ENCODE data around the gene SCUBE1. TPM values are rescaled to one million over a fixed set of nuclear protein-coding genes. Genes with fewer than 3 reads are reported as not detected.

Gene SCUBE1
- total RNA-seq, 1 experiment from 2014 or later = not detected

GRCh38 chr22:43329061-43329460 is 14.1 kb downstream of the SCUBE1 start:
- no peak for DNase-seq (ENCODE audit: low read depth)

GRCh38 chr22:43327157-43327438 is 16.1 kb downstream of the SCUBE1 start:
- no peak for DNase-seq (ENCODE audit: low read depth)

GRCh38 chr22:43326331-43327156 is 16.6 kb downstream of the SCUBE1 start:
- DNase-seq (ENCODE audit: low read depth) = no peak

DNA sequence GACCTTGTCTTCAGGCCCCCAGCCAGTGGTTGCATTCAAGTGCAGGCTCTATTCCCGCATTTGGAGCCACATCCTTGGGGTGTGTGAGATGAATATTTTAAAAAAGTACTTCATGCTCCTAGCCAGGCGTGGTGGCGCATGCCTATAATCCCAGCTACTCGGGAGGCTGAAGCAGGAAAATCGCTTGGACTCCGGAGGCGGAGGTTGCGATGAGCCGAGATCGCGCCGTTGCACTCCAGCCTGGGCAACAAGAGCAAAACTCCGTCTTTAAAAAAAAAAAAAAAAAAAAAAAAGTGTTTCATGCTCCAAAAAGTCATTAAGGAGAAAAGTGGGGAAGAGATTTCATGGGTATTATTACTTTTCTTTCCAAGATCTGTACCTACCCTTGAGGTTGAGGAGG is 18.0 kb downstream of the SCUBE1 start:
- DNase-seq (ENCODE audit: low read depth) = no peak

GRCh38 chr22:43320943-43321900 is 21.9 kb downstream of the SCUBE1 start:
- no peak for DNase-seq (ENCODE audit: low read depth)

DNA sequence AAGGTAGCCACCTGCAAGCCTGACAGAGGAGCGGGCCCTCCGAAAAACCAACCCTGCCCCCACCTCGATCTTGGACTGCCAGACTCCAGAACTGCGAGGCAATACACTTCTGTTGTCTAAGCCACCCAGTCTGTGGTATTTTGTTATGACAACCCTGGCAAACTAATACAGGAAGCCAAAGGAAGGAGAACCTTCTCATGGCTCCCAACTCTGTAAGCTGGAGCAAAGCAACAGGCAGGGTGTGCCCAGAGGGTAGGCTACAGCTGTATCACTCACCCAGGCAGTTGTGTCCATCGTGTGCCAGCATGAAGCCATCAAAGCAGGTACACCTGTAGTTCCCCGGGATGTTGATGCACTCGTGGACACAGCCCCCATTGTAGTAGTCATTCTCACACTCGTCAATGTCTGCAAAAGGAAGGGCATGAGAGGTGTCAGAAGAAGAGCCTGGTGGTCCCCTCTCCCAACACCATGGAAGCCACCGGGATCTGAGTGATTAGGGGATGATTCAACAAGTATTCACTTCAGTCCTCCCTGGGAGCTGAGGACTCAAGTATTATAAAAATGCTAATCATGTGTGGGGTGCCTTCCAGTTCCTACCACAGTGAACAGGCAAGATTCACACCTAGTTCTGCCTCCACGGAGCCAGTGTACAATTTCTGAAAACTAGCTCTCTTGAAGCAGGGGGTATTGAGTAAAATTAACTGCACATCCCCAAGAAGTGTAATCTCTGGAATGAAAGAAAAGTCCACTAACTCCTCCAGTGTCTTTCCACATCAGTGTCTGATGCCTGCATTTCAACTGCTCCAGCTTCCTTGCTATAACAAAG is 23.3 kb downstream of the SCUBE1 start:
- no peak for DNase-seq (ENCODE audit: low read depth)

DNA sequence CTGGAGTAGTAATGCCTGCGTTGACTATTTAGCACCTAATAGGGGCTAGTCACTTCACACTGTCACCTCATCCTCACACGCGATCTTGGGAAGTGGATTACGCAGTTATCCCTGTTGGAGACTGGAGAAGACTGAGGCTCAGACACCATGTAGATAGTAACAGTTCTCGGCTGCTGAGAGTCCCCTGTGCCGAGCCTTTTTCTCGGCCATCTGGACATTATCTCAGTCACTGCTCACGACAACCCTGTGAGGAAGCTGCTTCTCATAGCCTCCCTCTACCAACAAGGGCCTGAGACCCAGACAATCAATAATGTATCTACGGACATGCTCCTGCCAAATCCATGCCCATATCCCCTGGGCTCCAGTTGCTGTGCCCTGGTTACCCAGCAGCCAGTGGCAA is 25.9 kb downstream of the SCUBE1 start:
- DNase-seq (ENCODE audit: low read depth) = no peak

DNA sequence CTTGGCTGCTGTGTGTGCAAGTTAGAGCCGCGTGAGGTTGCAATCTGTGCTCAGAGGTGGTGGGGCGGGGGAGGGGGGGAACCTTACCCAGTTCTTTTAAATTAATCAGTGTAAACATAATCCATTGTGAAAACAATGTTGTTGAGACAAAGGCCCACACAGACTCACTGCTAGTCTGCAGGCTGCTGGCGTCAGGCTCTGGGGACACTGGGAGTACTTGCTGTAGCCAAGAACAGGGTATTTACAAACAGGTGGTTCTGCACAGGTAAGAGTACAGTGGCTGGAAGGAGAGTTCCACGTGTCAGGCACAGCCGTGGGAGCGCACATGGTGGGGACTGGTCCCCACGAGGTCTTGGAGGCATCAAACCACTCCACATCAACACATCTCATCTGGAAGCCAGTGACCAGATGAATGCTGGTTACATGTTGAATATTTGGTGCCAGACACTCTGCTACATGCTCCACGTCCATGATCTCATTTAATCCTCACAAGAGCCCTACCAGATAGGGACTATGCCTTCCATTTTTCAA is 27.4 kb downstream of the SCUBE1 start:
- no peak for DNase-seq (ENCODE audit: low read depth)

GRCh38 chr22:43314611-43315010 is 28.6 kb downstream of the SCUBE1 start:
- DNase-seq (ENCODE audit: low read depth) = no peak

DNA sequence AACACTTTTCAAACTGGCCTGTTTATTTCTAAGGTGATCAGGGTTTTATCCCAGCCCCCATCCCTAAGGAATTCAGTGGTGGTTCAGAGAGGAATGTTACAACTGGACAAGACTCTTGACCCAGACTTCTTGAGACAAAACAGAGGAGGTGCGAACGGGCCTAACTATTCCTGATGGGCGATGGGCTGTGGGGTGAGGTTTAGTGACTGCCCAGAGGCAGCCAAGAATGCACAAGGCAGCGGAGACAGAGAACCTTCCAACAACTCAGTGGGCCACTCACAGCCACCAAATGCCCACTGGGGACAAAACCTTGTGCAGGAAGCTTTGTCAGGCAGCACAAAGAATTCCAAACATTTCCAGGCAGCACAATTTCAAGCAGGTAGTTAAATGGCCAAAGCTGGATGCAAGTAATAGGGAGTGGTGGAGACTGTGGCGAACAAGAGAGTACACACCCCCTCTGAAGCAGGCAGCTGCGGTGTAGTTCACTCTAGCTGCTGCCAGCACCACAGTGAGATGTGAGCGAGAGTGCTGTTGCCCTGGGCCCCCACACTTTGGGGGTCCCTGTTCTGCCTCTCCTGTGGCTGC is 29.2 kb downstream of the SCUBE1 start:
- DNase-seq (ENCODE audit: low read depth) = no peak

GRCh38 chr22:43313244-43313889 is 29.8 kb downstream of the SCUBE1 start:
- no peak for DNase-seq (ENCODE audit: low read depth)

- no peak for DNase-seq (ENCODE audit: low read depth)
Measured at GRCh38 chr22:43312608-43313007, 30.6 kb downstream of the SCUBE1 start.

GRCh38 chr22:43310798-43311197 is 32.4 kb downstream of the SCUBE1 start:
- DNase-seq (ENCODE audit: low read depth) = no peak

DNA sequence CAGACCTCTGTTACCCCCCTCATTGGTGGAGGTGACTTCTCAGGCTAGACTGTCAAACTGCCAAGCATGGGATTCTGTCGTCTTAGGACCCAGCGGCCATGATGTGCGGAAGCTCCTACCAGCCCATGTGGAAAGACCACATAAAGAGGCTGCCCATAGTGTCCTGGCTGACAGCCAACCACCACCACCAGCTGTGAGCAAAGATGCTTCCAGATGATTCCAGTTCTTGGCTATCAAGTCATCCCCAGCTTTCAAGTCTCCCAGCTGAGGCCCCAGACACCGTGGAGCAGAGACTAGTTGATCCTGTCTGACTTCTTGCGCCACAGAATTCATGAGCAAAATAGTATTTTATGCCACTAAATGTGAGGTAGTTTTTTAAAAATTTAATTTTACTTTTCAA is 32.9 kb downstream of the SCUBE1 start:
- peak; percentile 15 for DNase-seq (ENCODE audit: low read depth)

DNA sequence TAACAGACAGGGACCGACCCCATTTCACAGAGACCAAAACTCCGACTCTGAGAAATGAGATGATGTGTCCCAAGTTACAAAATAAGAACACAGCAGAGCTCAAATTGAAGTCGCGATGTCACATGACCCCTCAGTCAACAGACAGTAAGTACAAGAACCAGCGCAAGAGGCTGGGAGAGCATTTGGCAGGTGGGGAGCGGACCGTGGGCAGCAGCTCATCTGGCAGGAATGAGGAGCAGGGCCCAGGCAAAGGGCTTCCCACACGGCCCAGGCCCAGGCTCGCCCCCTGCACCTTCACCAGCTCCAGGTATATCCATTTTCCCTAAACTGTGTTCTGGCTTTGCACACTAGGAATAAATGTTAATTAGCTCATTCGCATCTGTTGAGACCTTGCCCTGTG is 34.3 kb downstream of the SCUBE1 start:
- DNase-seq (ENCODE audit: low read depth) = no peak

DNA sequence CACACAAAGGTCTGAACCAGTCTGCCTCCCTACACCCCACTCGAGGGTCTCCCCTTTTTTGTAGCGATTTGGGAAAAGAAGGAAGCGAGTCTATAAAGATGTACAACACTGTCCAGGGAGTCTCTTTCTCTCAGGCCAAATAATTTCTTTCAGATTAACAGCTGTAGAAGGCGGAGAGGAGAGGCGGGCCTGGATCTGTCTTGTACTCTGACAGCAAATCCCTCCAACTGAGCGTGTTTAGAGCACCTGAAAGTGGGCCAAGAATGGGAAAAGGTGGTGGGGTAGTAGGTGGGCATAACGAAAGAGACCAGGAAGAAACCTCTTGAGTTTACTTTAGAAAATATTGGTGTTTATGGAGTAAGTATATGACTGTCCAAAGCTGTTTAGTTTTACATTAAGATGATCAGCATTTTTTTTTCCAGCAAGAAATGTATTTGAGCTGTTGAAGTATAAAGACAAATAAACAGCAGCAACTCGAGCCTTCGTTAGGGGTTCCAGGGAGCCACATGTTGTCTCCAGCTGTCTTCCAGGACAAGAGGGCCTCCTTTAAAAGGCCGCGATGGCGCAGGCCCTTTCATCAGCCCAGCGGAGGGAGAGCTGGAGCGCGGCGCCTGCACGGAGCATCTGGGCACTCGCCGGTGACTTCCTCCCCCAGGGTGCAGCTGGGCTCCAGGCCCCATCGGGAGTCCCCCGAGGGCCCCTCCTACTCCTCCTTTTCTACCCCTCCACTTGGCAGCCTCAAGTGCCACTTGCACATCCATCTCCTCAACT is 34.9 kb downstream of the SCUBE1 start:
- no peak for DNase-seq (ENCODE audit: low read depth)

DNA sequence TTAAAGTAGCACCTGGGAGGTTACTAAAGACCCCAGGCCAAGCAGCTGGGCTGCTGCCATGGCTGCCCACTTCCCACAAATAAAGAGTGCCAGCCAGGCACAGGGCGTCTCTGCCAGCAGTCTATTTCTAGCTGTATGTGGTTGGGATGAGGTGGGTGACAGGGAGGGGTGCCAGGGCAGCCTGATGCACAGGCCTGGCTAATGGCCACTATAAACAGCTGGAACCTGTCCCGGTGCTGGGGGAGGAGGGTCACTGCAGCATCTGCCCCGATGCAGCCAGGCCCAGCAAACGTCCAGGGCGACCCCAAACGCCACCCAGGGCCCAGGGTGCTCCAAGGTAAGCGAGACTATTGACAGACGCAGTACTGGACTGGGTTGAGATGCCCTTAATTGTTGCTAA is 37.4 kb downstream of the SCUBE1 start:
- DNase-seq (ENCODE audit: low read depth) = no peak

DNA sequence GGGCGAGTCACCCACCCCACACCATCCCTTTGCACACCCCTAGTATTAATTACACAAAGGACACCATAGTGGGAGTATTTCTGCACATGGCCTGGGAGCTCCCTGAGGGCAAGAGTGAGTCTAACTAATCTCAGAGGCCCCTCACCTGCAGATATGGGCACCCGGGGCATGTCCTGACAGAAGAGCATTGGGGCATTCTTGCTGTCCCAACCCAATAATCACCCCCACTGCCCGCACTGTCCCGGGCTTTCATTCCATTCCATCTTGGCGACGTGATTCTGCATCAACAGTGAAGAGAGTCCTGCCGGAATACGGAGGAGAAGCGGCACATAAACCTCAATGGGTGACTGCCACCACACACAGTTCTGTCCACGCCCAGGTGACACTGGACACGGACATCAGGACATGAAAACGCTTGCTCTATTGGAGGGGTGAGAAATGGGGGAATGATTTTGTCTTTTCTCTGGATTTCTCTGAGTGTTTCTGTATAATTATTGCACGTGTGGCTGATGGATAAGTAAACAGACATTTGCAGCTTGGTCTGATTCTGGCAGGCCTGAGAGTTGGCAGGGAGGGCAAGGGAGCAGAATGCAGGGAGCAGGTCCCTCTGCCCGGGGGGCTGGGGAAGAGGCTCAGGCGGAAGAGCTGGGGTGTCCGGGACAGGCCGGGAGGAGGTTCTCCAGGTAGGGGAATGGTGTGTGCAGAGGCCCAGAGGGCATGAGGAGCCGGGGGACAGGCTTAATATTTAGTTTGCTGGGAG is 38.2 kb downstream of the SCUBE1 start:
- DNase-seq (ENCODE audit: low read depth) = no peak

DNA sequence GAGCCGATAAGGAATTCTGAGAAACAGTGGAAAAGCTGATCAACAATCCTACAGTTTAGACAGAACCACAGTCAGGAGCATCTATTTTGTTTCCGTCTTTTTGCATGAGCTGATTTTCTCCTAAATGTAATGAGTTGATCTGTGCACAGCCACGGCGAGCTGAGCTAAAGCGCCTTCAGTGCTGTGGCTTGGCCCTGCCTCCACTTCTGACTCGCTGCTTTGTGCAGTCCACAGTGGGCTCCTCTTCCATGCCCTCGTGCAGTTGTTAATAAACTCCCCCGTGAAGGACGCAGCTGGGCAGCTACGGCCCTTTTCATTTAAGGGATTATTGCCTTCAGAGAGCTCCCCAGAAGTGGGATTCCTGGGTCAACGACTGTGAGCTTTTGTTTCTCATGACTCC is 39.4 kb downstream of the SCUBE1 start:
- DNase-seq (ENCODE audit: low read depth) = no peak

Data from LHCN-M2 (cell line).